Neuronal stem cell (in vitro differentiated cells): ENCODE measurements around the gene ATR.

Source experiments
- DNase-seq: peaks from one replicate; pipeline ENCODE4 v3.0.0-alpha.2; 2013; ENCODE audit warnings: low spot score
- H2AFZ ChIP-seq: one replicate; pipeline ENCODE4 v1.6.1; 2013; ENCODE audit warnings: mild to moderate bottlenecking, low read length, inconsistent platforms
- H2AK5ac ChIP-seq: 2 replicates; pipeline ENCODE4 v1.6.1; 2013; ENCODE audit warnings: low read depth, mild to moderate bottlenecking, inconsistent platforms, low read length, moderate library complexity, mixed read lengths
- H2BK120ac ChIP-seq: 2 replicates; pipeline ENCODE4 v1.6.1; 2013; ENCODE audit warnings: low read depth, mild to moderate bottlenecking, inconsistent platforms, low read length, moderate library complexity, mixed read lengths
- H2BK12ac ChIP-seq: one replicate; pipeline ENCODE4 v1.6.1; 2013; ENCODE audit warnings: low read length, inconsistent platforms
- H2BK15ac ChIP-seq: 2 replicates; pipeline ENCODE4 v1.6.1; 2013; ENCODE audit warnings: mild to moderate bottlenecking, low read length, inconsistent platforms, mixed read lengths
- H2BK5ac ChIP-seq: one replicate; pipeline ENCODE4 v1.6.1; 2013; ENCODE audit warnings: inconsistent platforms, mild to moderate bottlenecking, low read length, moderate library complexity
- H3K14ac ChIP-seq: one replicate; pipeline ENCODE4 v1.6.1; 2013; ENCODE audit warnings: low read length, inconsistent platforms
- H3K18ac ChIP-seq: 2 replicates; pipeline ENCODE4 v1.6.1; 2013; ENCODE audit warnings: low read length, inconsistent platforms
- H3K23ac ChIP-seq: 2 replicates; pipeline ENCODE4 v1.6.1; 2013; ENCODE audit warnings: low read depth, mild to moderate bottlenecking, mixed read lengths, low read length, inconsistent platforms; ENCODE audit not compliant: poor library complexity
- H3K27ac ChIP-seq: replicated peaks from 3 replicates; pipeline ENCODE4 v1.5.1; 2013; ENCODE audit warnings: low read length, inconsistent platforms
- H3K27me3 ChIP-seq, 3 experiments: 2 replicates each; pipeline ENCODE4 v1.6.1; 2013; ENCODE audit warnings: low read length in 3 of 3, mild to moderate bottlenecking in 2 of 3, inconsistent platforms in 1 of 3, low read depth in 1 of 3, mixed read lengths in 1 of 3, moderate library complexity in 1 of 3; ENCODE audit not compliant: control insufficient read depth in 3 of 3, insufficient read depth in 3 of 3
- H3K36me3 ChIP-seq, 2 donors: replicated peaks in 1 of 2; 2 replicates each; pipeline ENCODE4 v1.6.1; 2013; ENCODE audit warnings: low read length in 2 of 2; ENCODE audit not compliant: control insufficient read depth in 2 of 2, insufficient read depth in 2 of 2
- H3K4ac ChIP-seq: 2 replicates; pipeline ENCODE4 v1.6.1; 2013; ENCODE audit warnings: inconsistent platforms, mild to moderate bottlenecking, low read length, moderate library complexity
- H3K4me1 ChIP-seq, 2 donors: 1 replicate in 1 of 2; 2 replicates in 1 of 2; pipeline ENCODE4 v1.6.1; 2013; ENCODE audit warnings: low read length in 2 of 2, low read depth in 1 of 2; ENCODE audit not compliant: control insufficient read depth in 2 of 2, insufficient read depth in 1 of 2
- H3K4me2 ChIP-seq: one replicate; pipeline ENCODE4 v1.6.1; 2013; ENCODE audit warnings: mild to moderate bottlenecking, low read length, inconsistent platforms; ENCODE audit not compliant: insufficient read depth, poor library complexity, severe bottlenecking
- H3K4me3 ChIP-seq, 2 donors: 2 replicates each; pipeline ENCODE4 v1.5.1; 2013; ENCODE audit warnings: low read length in 2 of 2, mild to moderate bottlenecking in 2 of 2, inconsistent platforms in 1 of 2, moderate library complexity in 1 of 2
- H3K79me1 ChIP-seq: one replicate; pipeline ENCODE4 v1.6.1; 2013; ENCODE audit warnings: low read depth, mild to moderate bottlenecking, inconsistent platforms, low read length, moderate library complexity
- H3K9ac ChIP-seq: one replicate; pipeline ENCODE4 v1.6.1; 2013; ENCODE audit warnings: mild to moderate bottlenecking, low read depth, low read length, inconsistent platforms; ENCODE audit not compliant: poor library complexity
- H3K9me3 ChIP-seq, 2 donors: replicated peaks in 1 of 2; 2 replicates each; pipeline versions ENCODE3 to v1.6.1; 2013; ENCODE audit warnings: low read length in 2 of 2, mild to moderate bottlenecking in 2 of 2, inconsistent platforms in 1 of 2, low read depth in 1 of 2, mixed read lengths in 1 of 2, moderate library complexity in 1 of 2; ENCODE audit not compliant: control insufficient read depth in 2 of 2, insufficient read depth in 1 of 2
- H4K8ac ChIP-seq: one replicate; pipeline ENCODE4 v1.6.1; 2013; ENCODE audit warnings: low read depth, mild to moderate bottlenecking, inconsistent platforms, low read length, moderate library complexity
- H4K91ac ChIP-seq: one replicate; pipeline ENCODE4 v1.6.1; 2013; ENCODE audit warnings: low read length, low read depth, mild to moderate bottlenecking, inconsistent platforms; ENCODE audit not compliant: poor library complexity
- WGBS, 2 donors: extraction: QIAGEN DNeasy Blood & Tissue Kit; methylation state at CpG; one replicate each; pipeline ENCODE4 v1.1.7; 2013; ENCODE audit warnings: missing lambda C conversion rate in 2 of 2, mixed read lengths in 1 of 2; ENCODE audit not compliant: insufficient read length in 2 of 2, insufficient replicate concordance in 1 of 2; ENCODE audit errors: extremely low coverage in 2 of 2; 5-methylcytosine and 5-hydroxymethylcytosine counted together

Gene ATR

DNA sequence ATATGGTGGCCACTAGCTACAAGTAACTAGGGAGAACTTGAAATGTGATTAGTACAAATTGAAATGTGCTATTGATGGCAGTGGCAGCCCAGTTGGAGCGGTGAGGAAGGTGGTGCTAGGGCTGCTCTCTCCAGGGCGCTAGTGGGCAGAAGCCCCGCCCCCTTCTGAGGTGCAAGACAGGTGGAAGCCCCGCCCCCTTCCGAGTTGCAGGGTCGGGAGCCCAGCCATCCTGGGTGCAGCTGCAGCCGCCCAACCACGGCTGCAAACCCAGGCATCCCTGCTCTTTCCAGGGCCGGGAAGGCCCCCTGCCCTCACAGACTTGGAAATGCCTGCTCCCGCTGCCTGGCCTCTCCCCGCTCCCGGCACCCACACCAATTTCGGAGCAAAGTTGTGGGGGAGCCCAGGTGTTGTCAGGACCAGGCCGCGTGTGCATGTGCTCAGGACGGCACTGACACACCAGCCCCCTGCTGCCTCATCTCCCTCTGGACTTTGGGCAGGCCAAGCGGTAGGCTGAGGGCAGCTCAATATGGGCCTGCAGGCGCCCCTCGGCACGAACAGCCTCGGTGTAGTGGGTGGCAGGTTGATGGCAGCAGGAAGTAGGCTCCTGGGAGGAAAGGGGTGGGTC lies 10.0 kb downstream of the ATR start:
- H3K14ac ChIP-seq: no peak overlapping the region
- H2BK5ac ChIP-seq: no peak overlapping the region
- no peak overlapping the region for H3K4ac ChIP-seq
- no peaks in the 10 kb centered on the region for H3K9me3 ChIP-seq
- DNase-seq: no peak
- no peak overlapping the region for H3K4me2 ChIP-seq
- H2BK15ac ChIP-seq: no peak overlapping the region
- H2AFZ ChIP-seq: no peak overlapping the region
- WGBS, 2 donors: no CpG with 5 or more reads among the region's 21 CpGs
- peak overlapping the region in 1 of 2 donors; percentile 61 for H3K4me3 ChIP-seq
- H4K91ac ChIP-seq: peak overlapping the region; percentile 39
- no peak overlapping the region for H2BK120ac ChIP-seq
- peaks cover 3% of the 10 kb centered on the region for H3K79me1 ChIP-seq
- no peak overlapping the region for H3K27ac ChIP-seq
- H2AK5ac ChIP-seq: peak overlapping the region; percentile 68
- peaks cover 0 to 37% of the 10 kb centered on the region in 2 donors for H3K36me3 ChIP-seq
- H3K18ac ChIP-seq: no peak overlapping the region
- peak overlapping the region; percentile 17 for H4K8ac ChIP-seq
- no peaks in the 10 kb centered on the region for H3K4me1 ChIP-seq
- no peak overlapping the region for H2BK12ac ChIP-seq
- peak overlapping the region; percentile 80 for H3K23ac ChIP-seq
- H3K27me3 ChIP-seq: no peaks in the 10 kb centered on the region
- H3K9ac ChIP-seq: no peak overlapping the region

DNA sequence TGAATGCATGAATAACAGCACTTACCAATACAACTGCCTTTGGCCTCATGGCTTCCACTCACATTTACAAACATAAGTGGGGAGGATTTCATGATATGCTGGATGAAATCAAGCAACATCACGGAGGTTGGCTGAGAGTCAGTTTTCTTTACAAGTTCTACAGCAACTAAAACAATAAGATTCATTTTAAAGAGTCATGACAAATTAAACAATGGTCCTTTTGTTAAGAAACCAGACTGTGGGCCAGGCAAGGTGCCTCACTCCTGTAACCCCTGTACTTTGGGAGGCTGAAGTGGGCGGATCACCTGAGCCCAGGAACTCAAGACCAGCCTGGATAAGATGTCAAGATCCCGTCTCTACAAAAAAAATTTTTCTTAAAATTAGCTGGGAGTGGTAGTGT lies 12.4 kb downstream of the ATR start:
- Histone ChIP-seq H3K4me3 (no peak overlapping the region), H3K27ac (no peak overlapping the region), H3K27me3 (no peaks in the 10 kb centered on the region), H3K14ac (no peak overlapping the region), H2AFZ (no peak overlapping the region), H3K9ac (no peak overlapping the region), H3K18ac (no peak overlapping the region), H2BK12ac (no peak overlapping the region), H2AK5ac (no peak overlapping the region), H2BK15ac (no peak overlapping the region), H3K9me3 (no peaks in the 10 kb centered on the region), H3K4ac (no peak overlapping the region), H2BK120ac (no peak overlapping the region), H2BK5ac (no peak overlapping the region), H3K4me1 (no peaks in the 10 kb centered on the region), H3K36me3 (peaks cover 0 to 60% of the 10 kb centered on the region in 2 donors), H3K4me2 (no peak overlapping the region), H4K91ac (no peak overlapping the region), H3K79me1 (peaks cover 3% of the 10 kb centered on the region), H3K23ac (no peak overlapping the region), H4K8ac (no peak overlapping the region)
- WGBS, 2 donors: no CpG with 5 or more reads among the region's 3 CpGs
- no peak for DNase-seq

DNA sequence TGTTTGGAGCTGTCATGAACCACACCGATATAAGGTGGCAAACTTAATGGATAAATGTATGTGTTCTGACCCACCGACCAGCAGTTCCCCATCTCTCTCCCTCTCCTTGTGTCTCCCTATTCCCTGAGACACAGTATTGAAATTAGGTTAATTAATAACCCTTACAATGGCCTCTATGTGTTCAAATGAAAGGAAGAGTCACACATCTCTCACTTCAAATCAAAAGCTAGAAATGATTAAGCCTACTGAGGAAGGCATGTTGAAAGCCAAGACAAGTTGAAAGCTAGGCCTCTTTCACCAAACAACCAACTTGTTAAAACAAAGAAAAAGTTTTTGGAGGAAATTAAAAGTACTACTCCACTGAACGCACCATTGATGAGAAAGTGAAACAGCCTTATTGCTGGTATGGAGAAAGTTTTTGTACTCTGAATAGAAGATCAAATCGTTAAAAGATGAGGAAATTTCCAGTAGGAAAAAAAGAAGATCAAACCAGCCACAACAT lies 15.0 kb downstream of the ATR start:
- Histone ChIP-seq H2BK12ac (no peak overlapping the region), H3K18ac (no peak overlapping the region), H3K4me1 (no peaks in the 10 kb centered on the region), H3K9ac (no peak overlapping the region), H3K27me3 (no peaks in the 10 kb centered on the region), H3K79me1 (peaks cover under 1% of the 10 kb centered on the region), H3K14ac (no peak overlapping the region), H3K23ac (no peak overlapping the region), H2BK120ac (no peak overlapping the region), H3K9me3 (no peaks in the 10 kb centered on the region), H2BK15ac (no peak overlapping the region), H3K36me3 (peaks cover 0 to 77% of the 10 kb centered on the region in 2 donors), H2AK5ac (no peak overlapping the region), H2AFZ (no peak overlapping the region), H3K4me2 (no peak overlapping the region), H2BK5ac (no peak overlapping the region), H4K91ac (no peak overlapping the region), H3K4me3 (no peak overlapping the region), H3K27ac (no peak overlapping the region), H4K8ac (no peak overlapping the region), H3K4ac (no peak overlapping the region)
- no CpG with 5 or more reads among the region's 4 CpGs for WGBS, 2 donors
- no peak for DNase-seq

DNA sequence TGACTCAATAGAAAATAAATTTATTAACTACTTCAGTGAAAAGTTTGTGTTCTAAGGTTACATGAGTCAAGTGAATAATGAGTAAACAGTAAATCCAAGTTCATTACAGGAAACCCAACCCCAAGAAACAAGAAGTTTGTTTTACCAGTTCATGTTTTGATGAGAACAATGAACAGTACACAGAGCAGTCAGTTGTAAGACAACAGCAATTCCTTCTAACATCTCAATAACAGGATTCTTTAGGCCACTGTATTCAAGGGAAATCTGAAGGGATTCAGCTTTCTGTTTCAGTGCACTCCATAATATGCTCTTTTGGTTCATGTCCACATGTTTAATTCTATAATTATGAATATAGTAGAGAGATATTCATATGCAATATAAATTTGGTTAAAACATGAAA lies 18.4 kb downstream of the ATR start:
- no peak overlapping the region for H2BK5ac ChIP-seq
- no peak overlapping the region for H2AK5ac ChIP-seq
- H3K9ac ChIP-seq: no peak overlapping the region
- no peak overlapping the region for H2AFZ ChIP-seq
- no peak overlapping the region for H3K4me2 ChIP-seq
- H3K4me1 ChIP-seq: no peaks in the 10 kb centered on the region
- H3K9me3 ChIP-seq: no peaks in the 10 kb centered on the region
- H3K18ac ChIP-seq: no peak overlapping the region
- no peak overlapping the region for H2BK120ac ChIP-seq
- no peak overlapping the region for H3K4me3 ChIP-seq
- H3K23ac ChIP-seq: no peak overlapping the region
- no peak overlapping the region for H3K14ac ChIP-seq
- no peak for DNase-seq
- no peak overlapping the region for H4K8ac ChIP-seq
- no peak overlapping the region for H2BK15ac ChIP-seq
- no peak overlapping the region for H3K27ac ChIP-seq
- no peaks in the 10 kb centered on the region for H3K79me1 ChIP-seq
- no peak overlapping the region for H3K4ac ChIP-seq
- no peak overlapping the region for H2BK12ac ChIP-seq
- H3K27me3 ChIP-seq: no peaks in the 10 kb centered on the region
- H3K36me3 ChIP-seq: peaks cover 0 to 94% of the 10 kb centered on the region in 2 donors
- H4K91ac ChIP-seq: no peak overlapping the region
